Transverse colon (tissue), 4 donors: ENCODE results near the gene NLRP11. TPM values are rescaled to one million over a fixed set of nuclear protein-coding genes. Genes with fewer than 3 reads are reported as not detected.
"Not testable (repeated sequence)": the region's sequence is repeated elsewhere in the genome, so short reads cannot be mapped to it uniquely, and the experiment has no call there.

Experiments used
- DNase-seq: peaks from one replicate; pipeline ENCODE4 v3.0.0-alpha.2; 2019
- H3K27ac ChIP-seq, 4 donors: fragments of 200-600 bp; sonication (generic); 2 replicates each; pipeline ENCODE4 v1.5.1; 2016 to 2018; ENCODE audit warnings: inconsistent platforms in 4 of 4
- H3K27me3 ChIP-seq: fragments of 200-600 bp; sonication (generic); 2 replicates; pipeline ENCODE4 v1.5.1; 2017; ENCODE audit warnings: inconsistent platforms
- H3K36me3 ChIP-seq, 4 donors: fragments of 200-600 bp; sonication (generic); 2 replicates each; pipeline ENCODE4 v1.5.1; 2017 to 2019; ENCODE audit warnings: inconsistent platforms in 4 of 4
- H3K4me1 ChIP-seq, 4 donors: fragments of 200-600 bp; sonication (generic); 2 replicates each; pipeline ENCODE4 v1.5.1; 2017 to 2020; ENCODE audit warnings: inconsistent platforms in 4 of 4
- H3K4me3 ChIP-seq, 4 donors: fragments of 200-600 bp; sonication (generic); 1 replicate in 1 of 4; 2 replicates in 3 of 4; pipeline versions ENCODE4 v1.5.1 to v1.6.1; 2017 to 2019; ENCODE audit warnings: inconsistent platforms in 4 of 4
- H3K9me3 ChIP-seq, 2 donors: fragments of 200-600 bp; sonication (generic); 2 replicates each; pipeline ENCODE4 v1.5.1; 2017 to 2019; ENCODE audit warnings: inconsistent platforms in 2 of 2
- EP300 ChIP-seq: sonication (generic); formaldehyde crosslinking; IDR thresholded peaks from one replicate; pipeline ENCODE4 v1.6.1; 2017; ENCODE audit warnings: antibody characterized with exemption, low read depth
- POLR2A ChIP-seq: fragments of 450-650 bp; IDR thresholded peaks from one replicate; pipeline ENCODE4 v1.6.1; 2016; ENCODE audit warnings: antibody characterized with exemption, mild to moderate bottlenecking, moderate library complexity
- POLR2AphosphoS5 ChIP-seq, 3 donors: sonication (generic); formaldehyde crosslinking; IDR thresholded peaks; one replicate each; pipeline ENCODE4 v1.6.1; 2016; ENCODE audit warnings: antibody characterized with exemption in 3 of 3
- WGBS, 2 donors: methylation state at CpG; one replicate each; pipeline ENCODE4 v1.1.5; 2018; ENCODE audit warnings: low coverage in 1 of 2; 5-methylcytosine and 5-hydroxymethylcytosine counted together
- in situ Hi-C, 4 donors: fragments of 200-750 bp; cut with MboI; loops; one replicate each; pipeline versions ENCODE4 v1.15.0 to v1.15.1; 2017; ENCODE audit warnings: low sequenced_read_pairs in 3 of 4, low pct_ligation_motif_present in 1 of 4, low pct_unique_long_range_greater_than_20kb in 1 of 4
- intact Hi-C: fragments of 100-400 bp; cut with DNase I; formaldehyde crosslinking; loops from one replicate; pipeline ENCODE4 v1.15.1; 2023; ENCODE audit warnings: low total_unique reads
- total RNA-seq, 4 donors: library from RNA; depleted of rRNA; stranded (reverse); fragments of >200 nt; gene quantifications; one replicate each; pipeline ENCODE4 v1.1.0, GENCODE V29; 2016
- TF ChIP-seq, protein P1 (sequence below), 5 experiments: fragments of 200-600 bp in 3 of 5; fragments of 450-650 bp in 2 of 5; sonication (generic) in 3 of 5; IDR thresholded peaks; 1 replicate in 2 of 5; 2 replicates in 3 of 5; pipeline ENCODE4 v1.5.1; 2016 to 2017; ENCODE audit warnings: antibody characterized with exemption in 5 of 5, inconsistent platforms in 3 of 5, mild to moderate bottlenecking in 2 of 5, moderate library complexity in 1 of 5

NLRP11 gene
- total RNA-seq, 4 donors from 2014 or later: not detected

DNA sequence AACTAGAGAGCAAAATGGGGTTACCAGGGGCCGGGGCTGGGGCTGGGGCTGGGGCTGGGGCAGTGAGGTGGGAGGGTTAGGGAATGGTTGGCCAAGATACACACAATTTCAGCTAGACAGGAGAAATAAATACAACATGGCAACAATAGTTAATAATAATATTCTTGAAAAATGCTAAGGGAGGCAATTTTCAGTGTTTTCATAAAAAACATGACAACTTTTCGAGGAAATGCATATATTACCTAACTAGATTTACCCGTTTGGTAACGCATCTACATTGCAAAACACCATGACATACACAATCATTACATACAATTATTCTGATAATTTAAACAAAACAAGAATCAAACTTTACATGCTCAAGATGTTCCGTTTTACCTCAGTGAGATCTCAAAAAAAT, 50.7 kb downstream of the NLRP11 start:
- Histone ChIP-seq H3K4me3 (no peak overlapping the region), H3K27me3 (no peaks in the 10 kb centered on the region), H3K9me3 (no peaks in the 10 kb centered on the region), H3K4me1 (no peaks in the 10 kb centered on the region), H3K27ac (no peak overlapping the region), H3K36me3 (no peaks in the 10 kb centered on the region)
- 75 to 77% methylated on average over 5 of the region's 5 CpGs for WGBS, 2 donors
- intact Hi-C loops: no loop called here
- in situ Hi-C loops: no loop called here
- TF ChIP-seq EP300 (no peak), POLR2A (no peak), POLR2AphosphoS5 (IDR thresholded peaks at IDR 0.05) (no peak)
- TF ChIP-seq, protein P1, sequence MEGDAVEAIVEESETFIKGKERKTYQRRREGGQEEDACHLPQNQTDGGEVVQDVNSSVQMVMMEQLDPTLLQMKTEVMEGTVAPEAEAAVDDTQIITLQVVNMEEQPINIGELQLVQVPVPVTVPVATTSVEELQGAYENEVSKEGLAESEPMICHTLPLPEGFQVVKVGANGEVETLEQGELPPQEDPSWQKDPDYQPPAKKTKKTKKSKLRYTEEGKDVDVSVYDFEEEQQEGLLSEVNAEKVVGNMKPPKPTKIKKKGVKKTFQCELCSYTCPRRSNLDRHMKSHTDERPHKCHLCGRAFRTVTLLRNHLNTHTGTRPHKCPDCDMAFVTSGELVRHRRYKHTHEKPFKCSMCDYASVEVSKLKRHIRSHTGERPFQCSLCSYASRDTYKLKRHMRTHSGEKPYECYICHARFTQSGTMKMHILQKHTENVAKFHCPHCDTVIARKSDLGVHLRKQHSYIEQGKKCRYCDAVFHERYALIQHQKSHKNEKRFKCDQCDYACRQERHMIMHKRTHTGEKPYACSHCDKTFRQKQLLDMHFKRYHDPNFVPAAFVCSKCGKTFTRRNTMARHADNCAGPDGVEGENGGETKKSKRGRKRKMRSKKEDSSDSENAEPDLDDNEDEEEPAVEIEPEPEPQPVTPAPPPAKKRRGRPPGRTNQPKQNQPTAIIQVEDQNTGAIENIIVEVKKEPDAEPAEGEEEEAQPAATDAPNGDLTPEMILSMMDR (IDR thresholded peaks at IDR 0.05): no peak
- DNase-seq: no peak

DNA sequence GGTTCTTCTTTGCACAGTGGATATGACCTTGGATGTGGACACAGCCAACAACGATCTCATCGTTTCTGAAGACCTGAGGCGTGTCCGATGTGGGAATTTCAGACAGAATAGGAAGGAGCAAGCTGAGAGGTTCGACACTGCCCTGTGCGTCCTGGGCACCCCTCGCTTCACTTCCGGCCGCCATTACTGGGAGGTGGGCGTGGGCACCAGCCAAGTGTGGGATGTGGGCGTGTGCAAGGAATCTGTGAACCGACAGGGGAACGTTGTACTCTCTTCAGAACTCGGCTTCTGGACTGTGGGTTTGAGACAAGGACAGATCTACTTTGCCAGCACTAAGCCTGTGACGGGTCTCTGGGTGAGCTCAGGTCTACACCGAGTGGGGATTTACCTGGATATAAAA, 53.5 kb downstream of the NLRP11 start:
- Histone ChIP-seq H3K27ac (no peak overlapping the region), H3K9me3 (no peaks in the 10 kb centered on the region), H3K27me3 (peaks cover 5% of the 10 kb centered on the region), H3K4me1 (no peaks in the 10 kb centered on the region), H3K4me3 (no peak overlapping the region), H3K36me3 (no peaks in the 10 kb centered on the region)
- 76 to 88% methylated on average over 4 to 16 of the region's 16 CpGs for WGBS, 2 donors
- no peak for DNase-seq
- intact Hi-C loops: no loop called here
- TF ChIP-seq POLR2A (no peak), POLR2AphosphoS5 (IDR thresholded peaks at IDR 0.05) (no peak), EP300 (no peak)
- TF ChIP-seq, protein P1 (IDR thresholded peaks at IDR 0.05): no peak
- in situ Hi-C loops: no loop called here

DNA sequence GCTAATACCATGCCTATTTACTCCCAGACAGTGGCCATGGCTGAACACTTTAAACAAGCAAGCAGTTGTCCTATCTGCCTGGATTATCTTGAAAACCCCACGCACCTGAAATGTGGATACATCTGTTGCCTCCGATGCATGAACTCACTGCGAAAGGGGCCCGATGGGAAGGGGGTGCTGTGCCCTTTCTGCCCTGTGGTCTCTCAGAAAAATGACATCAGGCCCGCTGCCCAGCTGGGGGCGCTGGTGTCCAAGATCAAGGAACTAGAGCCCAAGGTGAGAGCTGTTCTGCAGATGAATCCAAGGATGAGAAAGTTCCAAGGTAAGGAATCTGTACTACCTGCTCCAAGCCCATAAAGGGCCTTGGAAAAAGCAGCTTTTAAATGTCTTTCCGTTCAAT, 54.3 kb downstream of the NLRP11 start:
- in situ Hi-C loops (no loop called here), intact Hi-C loops (no loop called here)
- Histone ChIP-seq H3K4me3 (no peak overlapping the region), H3K9me3 (no peaks in the 10 kb centered on the region), H3K4me1 (no peaks in the 10 kb centered on the region), H3K27me3 (peaks cover 5% of the 10 kb centered on the region), H3K36me3 (no peaks in the 10 kb centered on the region), H3K27ac (no peak overlapping the region)
- TF ChIP-seq, protein P1 (IDR thresholded peaks at IDR 0.05): peak in 1 of 5 experiments; percentile 11
- no peak for TF ChIP-seq POLR2AphosphoS5 (IDR thresholded peaks at IDR 0.05)
- DNase-seq: peak; percentile 14
- WGBS, 2 donors: 48% methylated on average over 7 of the region's 7 CpGs; no CpG with 5 or more reads in 1 of the 2 donors

DNA sequence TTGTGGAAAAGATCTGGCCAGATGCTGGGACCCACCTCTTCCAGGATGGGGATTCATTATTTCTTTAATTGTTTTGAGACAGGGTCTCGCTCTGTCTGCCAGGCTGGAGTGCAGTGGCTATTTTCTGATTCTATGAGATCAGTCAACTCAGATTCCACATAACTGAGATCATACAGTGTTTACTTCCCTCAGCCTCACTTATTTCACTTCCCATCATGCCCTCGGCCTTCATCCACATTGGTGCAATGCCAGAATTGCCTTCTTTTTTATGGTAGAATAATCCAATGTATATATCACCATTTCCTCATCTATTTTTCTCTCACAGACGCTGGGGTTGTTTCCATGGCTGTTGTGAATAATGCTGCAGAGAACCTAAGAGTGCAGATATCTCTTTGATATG, 62.2 kb downstream of the NLRP11 start:
- DNase-seq, intact Hi-C loops, H3K27me3 ChIP-seq, H3K36me3 ChIP-seq, H3K4me3 ChIP-seq, H3K9me3 ChIP-seq, H3K4me1 ChIP-seq, H3K27ac ChIP-seq, in situ Hi-C loops: not testable (repeated sequence)
- 25 to 29% methylated on average over 1 to 3 of the region's 3 CpGs for WGBS, 2 donors

DNA sequence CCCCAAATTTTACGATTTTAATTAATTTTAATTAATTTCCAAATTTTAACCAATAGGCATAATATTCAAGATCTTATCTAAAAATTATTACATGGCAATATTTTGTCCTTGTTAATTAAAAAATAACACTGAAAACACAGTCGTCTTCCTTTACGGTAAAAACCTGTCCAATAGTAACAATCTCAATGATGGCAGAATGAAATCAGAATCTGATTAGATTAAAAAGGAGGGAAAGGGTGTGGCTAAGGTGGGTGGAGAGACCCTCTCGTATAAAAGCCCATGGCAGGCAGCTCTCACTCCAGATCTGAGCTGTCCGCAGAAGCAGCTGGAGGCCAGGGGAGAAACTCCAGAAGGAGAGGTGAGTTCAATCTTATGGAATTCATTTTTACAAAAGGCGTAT, 63.0 kb downstream of the NLRP11 start, which contains the start of gene RFPL4AL1:
RFPL4AL1 (plus strand) TSS at position 301 of the 400 bp plus-strand sequence. CDS start 2,687 bp downstream, outside the sequence.
- H3K27ac ChIP-seq, H3K4me3 ChIP-seq, H3K4me1 ChIP-seq, DNase-seq, H3K27me3 ChIP-seq, in situ Hi-C loops, H3K36me3 ChIP-seq, intact Hi-C loops, H3K9me3 ChIP-seq: not testable (repeated sequence)
- WGBS, 2 donors: 71 to 86% methylated on average over 4 to 6 of the region's 6 CpGs
